Nephron progenitor cell (in vitro differentiated cells): ENCODE measurements around the gene LRRIQ3.

Experiments used
- DNase-seq: peaks from one replicate; pipeline ENCODE4 v3.0.0; 2021
- H3K27ac Mint-ChIP-seq: 2 replicates; pipeline ENCODE4 v1.8.0; 2021; ENCODE audit warnings: mild to moderate bottlenecking, moderate library complexity, mixed read lengths
- H3K27me3 Mint-ChIP-seq: 2 replicates; pipeline ENCODE4 v1.8.0; 2021; ENCODE audit warnings: mild to moderate bottlenecking, low read depth, mixed read lengths; ENCODE audit not compliant: poor library complexity
- H3K36me3 Mint-ChIP-seq: 2 replicates; pipeline ENCODE4 v1.8.0; 2021; ENCODE audit warnings: low read depth, mixed read lengths
- H3K4me1 Mint-ChIP-seq: 2 replicates; pipeline ENCODE4 v1.8.0; 2021; ENCODE audit warnings: mixed read lengths
- H3K4me3 Mint-ChIP-seq: 2 replicates; pipeline ENCODE4 v1.8.0; 2021; ENCODE audit warnings: mild to moderate bottlenecking, moderate library complexity, mixed read lengths
- H3K9me3 Mint-ChIP-seq: 2 replicates; pipeline ENCODE4 v1.8.0; 2021; ENCODE audit warnings: mild to moderate bottlenecking, moderate library complexity, mixed read lengths
- TF ChIP-seq, protein P1 (sequence below): fragments of 200-600 bp; sonication (generic); IDR thresholded peaks from 2 replicates; pipeline ENCODE4 v1.5.0; 2021; ENCODE audit warnings: antibody characterized with exemption

LRRIQ3 gene

DNA sequence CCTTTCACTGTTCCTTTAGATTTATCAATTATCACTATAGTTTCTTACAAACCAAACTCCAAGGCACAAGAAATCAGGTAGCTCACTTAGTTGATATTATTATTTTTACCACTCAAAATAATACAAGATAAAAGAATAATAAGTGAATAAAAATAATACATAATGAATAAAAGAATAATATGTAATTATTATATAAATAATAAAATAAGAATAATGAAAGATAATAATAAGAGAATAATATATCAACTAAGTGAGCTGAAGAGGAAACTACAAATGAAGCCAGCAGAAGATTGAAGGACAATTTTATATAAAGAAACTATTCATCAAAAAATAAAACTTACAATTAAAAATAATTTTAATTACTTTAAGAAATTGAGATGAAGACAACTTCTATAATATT, 90.6 kb downstream of the LRRIQ3 start:
- Mint-ChIP-seq H3K4me3 (no peak overlapping the region), H3K4me1 (no peaks in the 10 kb centered on the region), H3K36me3 (no peaks in the 10 kb centered on the region), H3K27me3 (no peaks in the 10 kb centered on the region), H3K9me3 (no peaks in the 10 kb centered on the region), H3K27ac (no peak overlapping the region)
- TF ChIP-seq, protein P1, sequence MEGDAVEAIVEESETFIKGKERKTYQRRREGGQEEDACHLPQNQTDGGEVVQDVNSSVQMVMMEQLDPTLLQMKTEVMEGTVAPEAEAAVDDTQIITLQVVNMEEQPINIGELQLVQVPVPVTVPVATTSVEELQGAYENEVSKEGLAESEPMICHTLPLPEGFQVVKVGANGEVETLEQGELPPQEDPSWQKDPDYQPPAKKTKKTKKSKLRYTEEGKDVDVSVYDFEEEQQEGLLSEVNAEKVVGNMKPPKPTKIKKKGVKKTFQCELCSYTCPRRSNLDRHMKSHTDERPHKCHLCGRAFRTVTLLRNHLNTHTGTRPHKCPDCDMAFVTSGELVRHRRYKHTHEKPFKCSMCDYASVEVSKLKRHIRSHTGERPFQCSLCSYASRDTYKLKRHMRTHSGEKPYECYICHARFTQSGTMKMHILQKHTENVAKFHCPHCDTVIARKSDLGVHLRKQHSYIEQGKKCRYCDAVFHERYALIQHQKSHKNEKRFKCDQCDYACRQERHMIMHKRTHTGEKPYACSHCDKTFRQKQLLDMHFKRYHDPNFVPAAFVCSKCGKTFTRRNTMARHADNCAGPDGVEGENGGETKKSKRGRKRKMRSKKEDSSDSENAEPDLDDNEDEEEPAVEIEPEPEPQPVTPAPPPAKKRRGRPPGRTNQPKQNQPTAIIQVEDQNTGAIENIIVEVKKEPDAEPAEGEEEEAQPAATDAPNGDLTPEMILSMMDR: no peak
- DNase-seq: no peak

GRCh38 chr1:74091371-74091770, 106.6 kb downstream of the LRRIQ3 start:
- no peak for DNase-seq
- Mint-ChIP-seq H3K4me3 (no peak overlapping the region), H3K9me3 (peaks cover 33% of the 10 kb centered on the region), H3K36me3 (no peaks in the 10 kb centered on the region), H3K27me3 (no peaks in the 10 kb centered on the region), H3K27ac (no peak overlapping the region), H3K4me1 (no peaks in the 10 kb centered on the region)
- TF ChIP-seq, protein P1: no peak

DNA sequence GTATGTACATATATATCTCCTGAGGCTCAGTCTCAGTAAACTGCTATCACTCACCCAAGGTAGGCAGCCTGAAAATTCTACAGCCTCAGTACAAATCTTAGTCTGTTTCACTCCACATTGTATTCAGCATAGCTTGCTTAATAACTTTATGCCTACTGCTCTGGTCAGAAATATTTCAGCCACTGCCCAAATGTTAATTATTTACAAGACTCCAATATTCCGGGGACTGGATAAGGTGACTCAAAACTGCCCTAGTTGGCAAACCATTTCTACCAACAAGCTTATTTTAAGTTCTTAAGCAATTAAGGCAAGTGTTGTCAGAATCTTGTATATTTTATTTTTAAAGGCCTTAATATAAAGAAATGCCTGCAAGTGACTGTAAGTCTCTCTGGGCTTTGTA, 114.8 kb downstream of the LRRIQ3 start:
- H3K9me3 Mint-ChIP-seq: no peaks in the 10 kb centered on the region
- H3K4me3 Mint-ChIP-seq: no peak overlapping the region
- no peaks in the 10 kb centered on the region for H3K36me3 Mint-ChIP-seq
- DNase-seq: no peak
- H3K27me3 Mint-ChIP-seq: peaks cover 3% of the 10 kb centered on the region
- no peak overlapping the region for H3K27ac Mint-ChIP-seq
- TF ChIP-seq, protein P1: no peak
- H3K4me1 Mint-ChIP-seq: no peaks in the 10 kb centered on the region

DNA sequence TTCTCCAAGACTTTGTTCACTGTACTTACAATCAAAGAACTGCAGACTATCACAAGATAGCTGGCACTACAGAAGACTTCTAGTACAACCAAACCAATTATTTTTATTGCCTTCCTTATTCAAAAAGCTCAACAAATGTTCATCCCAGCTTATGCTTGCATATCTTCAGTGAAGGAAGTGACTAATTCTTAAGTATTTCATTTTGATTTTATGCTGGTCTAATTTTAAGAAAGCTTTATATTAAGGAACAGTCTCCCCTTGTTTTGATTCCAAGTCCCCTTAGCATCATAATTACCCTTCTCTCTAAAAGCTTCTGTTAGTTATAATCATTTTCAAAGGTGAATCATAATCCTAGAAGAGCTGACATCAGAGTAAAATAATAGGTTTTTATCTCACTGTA, 132.9 kb downstream of the LRRIQ3 start:
- peaks cover 4% of the 10 kb centered on the region for H3K27me3 Mint-ChIP-seq
- DNase-seq: no peak
- no peak overlapping the region for H3K4me3 Mint-ChIP-seq
- TF ChIP-seq, protein P1: no peak
- H3K36me3 Mint-ChIP-seq: no peaks in the 10 kb centered on the region
- H3K9me3 Mint-ChIP-seq: no peaks in the 10 kb centered on the region
- no peak overlapping the region for H3K27ac Mint-ChIP-seq
- H3K4me1 Mint-ChIP-seq: no peaks in the 10 kb centered on the region

- Mint-ChIP-seq H3K4me1 (no peaks in the 10 kb centered on the region), H3K27me3 (peaks cover 4% of the 10 kb centered on the region), H3K27ac (no peak overlapping the region), H3K4me3 (no peak overlapping the region), H3K36me3 (no peaks in the 10 kb centered on the region), H3K9me3 (no peaks in the 10 kb centered on the region)
- no peak for DNase-seq
- TF ChIP-seq, protein P1: no peak
These were observed 140.3 kb downstream of the LRRIQ3 start for GRCh38 chr1:74057719-74058118.

GRCh38 chr1:74053407-74053806, 144.6 kb downstream of the LRRIQ3 start:
- Mint-ChIP-seq H3K27me3 (no peaks in the 10 kb centered on the region), H3K4me1 (no peaks in the 10 kb centered on the region), H3K36me3 (no peaks in the 10 kb centered on the region), H3K9me3 (no peaks in the 10 kb centered on the region), H3K4me3 (no peak overlapping the region), H3K27ac (no peak overlapping the region)
- DNase-seq: no peak
- TF ChIP-seq, protein P1: no peak
